ENCODE data around the gene PCDHA9.
A peak's percentile ranks its signal among the peaks of the same experiment; 100 is the strongest.
"Not testable (repeated sequence)": the region's sequence is repeated elsewhere in the genome, so short reads cannot be mapped to it uniquely, and the experiment has no call there.

PCDHA9 gene

GRCh38 chr5:140806834-140807775, 41.1 kb upstream of the PCDHA9 start, which contains the start of gene PCDHA4:
PCDHA4 (plus strand) TSS chr5:140807068.
- peak; percentile 87 for DNase-seq

GRCh38 chr5:140808241-140808888, 39.8 kb upstream of the PCDHA9 start:
- H3K9me3 ChIP-seq (ENCODE audit: severe bottlenecking); H3K36me3 ChIP-seq; H3K27ac ChIP-seq: not testable (repeated sequence)

More at GRCh38 chr5:140806834-140807775, 41.1 kb upstream of the PCDHA9 start, which contains the start of gene PCDHA4:
- peak within 1 kb of the TSS; percentile 98 for H3K4me3 ChIP-seq (ENCODE audit: low read depth, low read length)
- H3K27me3 ChIP-seq (ENCODE audit: insufficient read depth, low read depth, severe bottlenecking): no peaks in the 10 kb centered on the region
- H3K27ac ChIP-seq: peak within 1 kb of the TSS; percentile 84
- peak; percentile 74 for TF ChIP-seq CTCF (IDR thresholded peaks at IDR 0.05; ENCODE audit: low read depth, low read length)
- H3K36me3 ChIP-seq: peaks cover 3% of the 10 kb centered on the region
- H3K9me3 ChIP-seq (ENCODE audit: severe bottlenecking): peaks cover 2% of the 10 kb centered on the region

GRCh38 chr5:140808889-140809291, 39.3 kb upstream of the PCDHA9 start:
- Histone ChIP-seq H3K9me3 (ENCODE audit: severe bottlenecking) (no peaks in the 10 kb centered on the region), H3K27ac (no peak overlapping the region), H3K36me3 (peaks cover 3% of the 10 kb centered on the region), H3K27me3 (ENCODE audit: insufficient read depth, low read depth, severe bottlenecking) (no peaks in the 10 kb centered on the region), H3K4me3 (ENCODE audit: low read depth, low read length) (no peak overlapping the region)
- no peak for DNase-seq
- no peak for TF ChIP-seq CTCF (IDR thresholded peaks at IDR 0.05; ENCODE audit: low read depth, low read length)

More at GRCh38 chr5:140808241-140808888, 39.8 kb upstream of the PCDHA9 start:
- DNase-seq; H3K4me3 ChIP-seq (ENCODE audit: low read depth, low read length); H3K27me3 ChIP-seq (ENCODE audit: insufficient read depth, low read depth, severe bottlenecking): not testable (repeated sequence)

- Histone ChIP-seq H3K36me3 (peaks cover 4% of the 10 kb centered on the region; the same call in 1 of the 2 replicates), H3K9me3 (ENCODE audit: severe bottlenecking) (no peaks in the 10 kb centered on the region), H3K27ac (no peak within 1 kb of the TSS), H3K4me3 (ENCODE audit: low read depth, low read length) (no peak within 1 kb of the TSS), H3K27me3 (ENCODE audit: insufficient read depth, low read depth, severe bottlenecking) (no peaks in the 10 kb centered on the region)
- no peak for TF ChIP-seq CTCF (IDR thresholded peaks at IDR 0.05; ENCODE audit: low read depth, low read length)
- DNase-seq: no peak
Observed at GRCh38 chr5:140821375-140822280, 26.6 kb upstream of the PCDHA9 start, which contains the start of gene PCDHA5. PCDHA5 (plus strand) TSS chr5:140821613.

- H3K27me3 ChIP-seq (ENCODE audit: insufficient read depth, low read depth, severe bottlenecking): no peaks in the 10 kb centered on the region
- H3K4me3 ChIP-seq (ENCODE audit: low read depth, low read length): no peak overlapping the region
- no peak for DNase-seq
- no peaks in the 10 kb centered on the region for H3K9me3 ChIP-seq (ENCODE audit: severe bottlenecking)
- TF ChIP-seq CTCF (IDR thresholded peaks at IDR 0.05; ENCODE audit: low read depth, low read length): no peak
- H3K27ac ChIP-seq: no peak overlapping the region
- peaks cover 4% of the 10 kb centered on the region; the same call in 1 of the 2 replicates for H3K36me3 ChIP-seq
Observed at GRCh38 chr5:140822281-140822629, 25.9 kb upstream of the PCDHA9 start.

- not testable (repeated sequence) for H3K9me3 ChIP-seq (ENCODE audit: severe bottlenecking); H3K4me3 ChIP-seq (ENCODE audit: low read depth, low read length); DNase-seq; H3K36me3 ChIP-seq; H3K27me3 ChIP-seq (ENCODE audit: insufficient read depth, low read depth, severe bottlenecking); H3K27ac ChIP-seq
Observed at GRCh38 chr5:140822969-140823368, 25.2 kb upstream of the PCDHA9 start.
